Tibial nerve (tissue), 4 donors: ENCODE results near the gene RARB.

Experiments used
- CTCF ChIP-seq, 5 experiments: fragments of 200-600 bp in 3 of 5; fragments of 450-650 bp in 2 of 5; sonication (generic) in 3 of 5; IDR thresholded peaks; one replicate each; pipeline ENCODE4 v1.5.1; 2016 to 2019; ENCODE audit warnings: antibody characterized with exemption in 5 of 5, mild to moderate bottlenecking in 3 of 5, moderate library complexity in 2 of 5
- EP300 ChIP-seq, 2 donors: sonication (generic); formaldehyde crosslinking; IDR thresholded peaks; one replicate each; pipeline ENCODE4 v1.6.1; 2017; ENCODE audit warnings: antibody characterized with exemption in 2 of 2, mild to moderate bottlenecking in 1 of 2
- POLR2A ChIP-seq, 2 donors: fragments of 450-650 bp; IDR thresholded peaks; one replicate each; pipeline ENCODE4 v1.6.1; 2017; ENCODE audit warnings: antibody characterized with exemption in 2 of 2, mild to moderate bottlenecking in 2 of 2, moderate library complexity in 2 of 2

GRCh38 chr3:25571285-25571684 lies 143.2 kb downstream of the RARB start:
- TF ChIP-seq EP300 (IDR thresholded peaks at IDR 0.05) = no peak
- TF ChIP-seq CTCF (IDR thresholded peaks at IDR 0.05) = no peak
- no peak for TF ChIP-seq POLR2A (IDR thresholded peaks at IDR 0.05)
